GM21576 (cell line): ENCODE data around the gene LRRC73.
"Not testable (repeated sequence)": the region's sequence is repeated elsewhere in the genome, so short reads cannot be mapped to it uniquely, and the experiment has no call there.

ENCODE experiments used
- ATAC-seq: cut with Tn5 transposase; IDR thresholded peaks from one replicate; pipeline ENCODE4 v1.9.1; 2021; ENCODE audit warnings: mild to moderate bottlenecking, moderate library complexity; ENCODE audit not compliant: unreplicated experiment

The LRRC73 gene

DNA sequence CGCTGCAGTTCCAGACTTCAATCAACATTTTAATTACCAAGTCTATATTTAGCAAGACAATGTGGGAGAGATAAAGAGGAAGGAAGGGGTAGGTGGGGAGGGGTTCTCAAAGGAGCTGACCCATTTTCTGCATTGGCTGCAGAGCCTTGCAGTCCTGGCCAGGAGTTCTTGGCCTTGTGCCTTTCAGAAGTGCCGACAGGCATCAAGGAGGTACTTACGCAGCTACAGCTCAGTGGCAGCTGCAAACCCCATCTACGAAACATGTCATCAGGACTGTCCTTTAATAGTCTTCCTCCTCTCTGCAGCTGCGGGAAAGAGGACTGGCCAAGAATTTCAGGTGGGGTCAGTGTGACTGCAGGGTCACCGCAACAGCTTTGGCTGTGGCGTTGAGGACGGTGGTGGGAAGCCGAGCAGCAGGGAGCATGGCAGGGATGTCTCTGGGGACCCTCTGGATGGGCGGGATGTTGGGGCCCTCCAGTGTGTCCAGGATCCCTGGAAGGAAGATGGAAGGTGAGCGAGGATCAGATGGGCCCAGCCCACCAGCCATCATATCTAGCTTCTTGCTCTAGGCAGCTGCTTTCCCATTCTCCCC, 1.8 kb upstream of the LRRC73 start:
- no peak for ATAC-seq

DNA sequence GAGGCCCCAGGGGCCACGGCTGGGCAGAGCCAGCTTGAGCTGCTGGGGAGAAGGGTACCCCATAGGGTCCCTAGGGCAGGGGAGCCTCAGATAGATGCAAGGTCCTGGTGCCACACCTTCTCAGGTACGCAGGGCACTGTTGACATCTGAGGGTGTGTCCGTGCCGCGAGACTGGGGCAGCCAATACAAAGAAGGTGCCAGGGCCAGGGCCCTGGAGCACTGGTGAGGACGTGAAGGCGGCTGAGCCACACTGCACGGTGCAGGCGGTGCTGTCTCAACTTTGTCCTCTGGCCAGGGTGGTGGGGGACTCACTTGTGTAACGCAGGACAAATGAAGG, 649 bp upstream of the LRRC73 start:
- ATAC-seq = no peak

DNA sequence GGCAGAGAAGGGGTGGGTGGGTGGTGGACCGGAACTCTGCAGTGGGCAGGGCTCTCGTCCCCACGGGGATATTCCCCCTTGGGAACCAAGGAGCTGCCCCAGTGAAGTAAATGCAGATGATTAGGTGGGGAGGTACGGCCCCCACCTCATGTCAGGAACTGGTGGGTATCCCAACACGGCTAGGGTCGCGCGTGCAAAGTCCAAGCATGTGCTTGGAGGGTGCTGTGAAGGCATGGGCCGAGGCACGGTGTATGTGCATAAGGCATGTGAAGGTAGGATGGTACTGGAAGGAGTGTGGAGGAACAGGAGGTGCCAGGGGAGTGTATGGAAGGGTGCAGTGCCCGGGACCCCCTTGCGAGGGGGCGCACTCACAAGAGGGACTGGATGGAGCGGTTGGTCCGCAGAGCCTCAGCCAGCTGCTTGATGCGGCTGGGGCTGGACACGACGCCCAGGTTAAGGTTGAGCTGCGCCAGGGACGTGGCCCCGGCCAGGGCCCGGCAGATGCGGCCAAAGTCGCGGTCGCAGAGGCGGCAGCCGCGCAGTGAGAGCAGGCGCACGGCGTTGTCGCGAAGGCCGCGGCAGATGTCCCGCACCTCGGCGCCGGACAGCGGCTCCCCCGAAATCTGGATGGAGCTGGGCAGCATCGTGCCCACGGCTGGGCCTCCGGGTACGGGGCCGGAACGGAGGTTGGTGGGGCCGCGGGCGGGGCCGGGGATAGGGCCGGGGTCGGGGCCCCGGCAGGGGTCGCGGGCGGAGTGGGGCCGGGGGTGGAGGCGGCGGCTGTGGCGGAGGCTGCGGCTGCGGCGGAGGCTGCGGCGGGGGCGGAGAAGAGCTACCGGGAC, 783 bp downstream of the LRRC73 start:
- ATAC-seq = no peak

DNA sequence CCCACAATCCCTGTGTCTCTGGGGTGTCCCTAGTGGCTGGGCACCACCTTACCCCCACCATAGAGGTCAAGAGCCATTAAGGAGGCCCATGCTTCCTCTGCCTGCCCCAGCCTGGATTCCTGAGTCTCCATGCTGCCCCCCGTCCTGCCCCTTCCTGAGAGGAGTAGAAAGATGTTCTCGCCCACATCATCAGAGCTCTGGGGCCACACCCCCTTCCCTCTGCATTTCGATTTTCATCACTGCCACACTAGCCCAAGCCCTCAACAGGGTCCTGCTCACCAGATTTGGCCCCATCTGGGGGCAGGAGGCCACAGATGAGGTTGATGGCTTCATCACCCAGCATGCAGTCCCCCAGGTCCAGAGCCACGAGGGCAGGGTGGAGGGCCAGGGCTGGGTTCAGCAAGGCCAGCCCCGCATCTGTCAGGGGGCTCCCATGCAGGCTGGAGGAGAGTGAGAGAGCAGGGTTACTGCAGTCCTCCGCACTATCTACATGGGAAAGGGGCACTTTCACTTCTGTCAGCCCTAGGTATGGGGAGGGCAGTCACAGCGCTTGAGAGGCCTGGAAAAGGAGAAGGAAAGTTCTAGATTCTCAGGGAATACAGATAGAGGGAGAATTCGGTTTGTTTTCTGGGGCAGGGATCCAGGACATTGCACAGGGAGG, 1.5 kb downstream of the LRRC73 start:
- no peak for ATAC-seq

DNA sequence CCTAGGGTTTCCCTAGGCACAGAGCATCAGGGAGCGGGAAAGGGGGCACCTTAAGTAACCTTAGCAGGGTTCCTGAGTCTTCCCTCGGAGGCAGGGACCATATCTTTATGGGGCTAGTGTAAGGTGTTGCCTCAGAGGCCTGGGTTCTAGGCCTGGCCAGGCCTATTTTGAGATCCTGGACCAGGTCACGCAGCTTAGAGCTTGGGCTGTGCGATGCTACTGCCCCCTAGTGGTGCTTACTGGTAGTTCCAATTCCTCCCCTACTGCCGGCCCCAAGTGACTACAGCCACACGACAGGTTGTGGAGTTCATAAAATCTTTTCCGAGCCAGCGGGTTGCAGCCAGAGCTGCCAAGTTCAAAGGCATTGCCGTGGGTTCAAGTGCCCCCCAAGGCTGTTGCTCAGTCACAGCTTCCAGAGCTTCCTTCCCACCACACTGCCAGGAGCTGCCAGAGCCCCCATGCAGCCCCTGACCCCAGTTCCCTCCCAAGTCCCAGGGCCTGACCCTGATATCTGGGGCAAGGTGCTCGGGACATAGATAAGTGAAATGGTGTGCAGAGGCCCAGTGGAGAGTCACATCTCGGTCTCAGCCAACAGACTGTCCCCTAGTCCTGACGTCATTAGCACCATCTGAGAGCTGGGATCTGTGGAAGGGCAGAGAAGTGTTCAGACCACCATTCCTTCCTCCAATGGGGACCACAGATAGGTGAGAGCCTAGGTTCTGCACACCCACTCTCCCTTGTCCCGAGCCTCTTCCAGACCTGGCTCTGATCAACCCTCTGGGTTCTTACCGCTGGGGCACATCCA, 3.3 kb downstream of the LRRC73 start:
- peak; percentile 54 for ATAC-seq

DNA sequence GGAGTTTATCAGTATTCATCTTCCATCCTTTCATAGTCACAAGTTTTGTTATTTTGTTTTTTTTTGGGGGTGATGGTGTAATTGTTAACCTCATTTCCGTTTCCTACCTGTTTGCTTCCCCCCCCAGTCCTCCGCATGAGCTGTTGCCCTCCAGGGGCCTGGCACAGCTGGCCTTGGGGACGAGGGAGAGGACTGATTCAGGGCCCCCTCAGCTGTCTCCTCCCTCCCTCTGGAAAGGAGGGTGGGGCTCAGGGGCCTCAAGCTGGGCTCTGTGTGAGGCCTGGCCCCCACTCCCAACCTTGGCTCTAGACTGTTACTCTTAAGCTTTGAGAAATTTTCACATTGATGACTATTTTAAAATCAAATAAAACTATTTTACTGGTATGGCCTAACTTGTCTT, 4.0 kb downstream of the LRRC73 start:
- ATAC-seq = no peak

DNA sequence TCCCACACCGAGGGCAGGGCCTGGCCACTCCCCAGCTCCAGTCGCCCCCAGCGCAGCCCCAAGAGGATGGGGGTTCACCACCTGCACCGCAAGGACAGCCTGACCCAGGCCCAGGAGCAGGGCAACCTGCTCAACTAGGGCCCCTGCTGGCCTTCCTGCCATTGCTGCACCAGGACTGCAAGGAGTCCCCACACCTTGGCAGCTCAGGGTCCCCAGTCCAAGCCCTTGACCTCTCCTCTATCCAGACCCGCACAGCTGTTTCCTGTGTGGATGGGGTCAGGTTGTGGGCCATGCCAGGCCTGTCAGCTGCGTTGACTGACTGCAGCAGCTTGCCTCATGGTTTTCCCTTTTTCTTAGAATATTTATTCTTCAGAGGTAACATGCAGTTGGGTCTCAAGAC, 4.4 kb downstream of the LRRC73 start:
- no peak for ATAC-seq

DNA sequence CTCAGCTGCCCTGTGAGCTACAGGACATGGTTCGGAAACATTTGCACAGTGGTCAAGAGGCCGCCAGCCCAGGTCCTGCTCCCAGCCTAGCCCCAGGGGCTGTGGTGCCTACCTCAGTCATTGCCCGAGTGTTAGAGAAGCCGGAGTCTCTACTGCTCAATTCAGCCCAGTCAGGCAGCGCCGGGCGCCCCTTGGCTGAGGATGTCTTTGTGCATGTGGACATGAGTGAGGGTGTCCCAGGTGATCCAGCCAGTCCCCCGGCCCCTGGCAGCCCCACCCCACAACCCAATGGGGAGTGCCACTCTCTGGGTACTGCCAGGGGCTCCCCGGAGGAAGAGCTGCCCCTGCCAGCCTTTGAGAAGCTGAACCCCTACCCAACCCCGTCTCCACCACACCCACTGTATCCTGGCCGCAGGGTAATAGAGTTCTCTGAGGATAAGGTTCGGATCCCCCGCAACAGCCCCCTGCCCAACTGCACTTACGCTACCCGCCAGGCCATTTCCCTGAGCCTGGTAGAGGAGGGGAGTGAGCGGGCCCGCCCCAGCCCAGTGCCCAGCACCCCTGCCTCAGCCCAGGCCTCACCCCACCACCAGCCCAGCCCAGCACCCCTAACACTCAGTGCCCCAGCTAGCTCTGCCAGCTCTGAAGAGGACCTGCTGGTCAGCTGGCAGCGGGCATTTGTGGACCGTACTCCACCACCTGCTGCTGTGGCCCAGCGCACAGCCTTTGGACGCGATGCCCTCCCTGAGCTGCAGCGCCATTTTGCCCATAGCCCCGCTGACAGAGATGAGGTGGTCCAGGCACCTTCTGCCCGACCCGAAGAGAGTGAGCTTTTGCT, 5.2 kb downstream of the LRRC73 start:
- ATAC-seq = no peak

DNA sequence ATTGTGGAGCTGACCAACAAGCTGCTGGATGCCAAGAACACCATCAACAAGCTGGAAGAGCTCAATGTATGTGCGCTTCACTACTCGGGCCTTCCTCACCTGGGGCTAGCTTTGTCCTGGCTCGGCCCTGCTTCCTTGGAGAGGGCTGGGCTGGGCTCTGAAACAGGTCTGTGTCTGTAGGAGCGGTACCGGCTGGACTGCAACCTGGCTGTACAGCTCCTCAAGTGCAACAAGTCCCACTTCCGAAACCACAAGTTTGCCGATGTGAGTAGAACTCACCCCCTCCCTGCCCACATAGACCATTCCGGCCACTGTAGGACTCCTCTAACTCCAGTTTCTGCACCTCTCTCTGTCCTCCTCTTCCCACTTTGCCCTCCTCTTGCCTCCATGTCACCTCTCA, 6.7 kb downstream of the LRRC73 start:
- no peak for ATAC-seq

DNA sequence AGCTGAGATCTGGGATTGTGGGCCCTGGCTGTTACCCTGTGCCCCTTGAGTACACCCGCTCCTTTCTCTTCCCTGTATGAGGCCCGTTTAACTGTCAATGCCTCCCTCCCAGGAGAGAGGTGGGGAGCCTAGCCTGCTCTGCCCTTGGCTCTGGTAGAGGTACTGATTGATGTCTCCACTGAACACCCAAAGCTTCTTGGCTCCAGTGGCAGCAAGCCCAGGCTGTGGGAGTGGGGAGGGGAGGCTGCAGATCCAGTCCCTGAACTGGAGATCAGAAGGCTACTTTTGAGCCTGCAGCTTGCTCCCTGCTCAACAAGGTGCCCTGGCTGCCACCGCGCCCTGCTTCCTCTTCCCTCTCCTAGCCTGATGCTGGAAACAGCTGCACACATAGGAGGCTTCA, 7.5 kb downstream of the LRRC73 start:
- no peak for ATAC-seq

DNA sequence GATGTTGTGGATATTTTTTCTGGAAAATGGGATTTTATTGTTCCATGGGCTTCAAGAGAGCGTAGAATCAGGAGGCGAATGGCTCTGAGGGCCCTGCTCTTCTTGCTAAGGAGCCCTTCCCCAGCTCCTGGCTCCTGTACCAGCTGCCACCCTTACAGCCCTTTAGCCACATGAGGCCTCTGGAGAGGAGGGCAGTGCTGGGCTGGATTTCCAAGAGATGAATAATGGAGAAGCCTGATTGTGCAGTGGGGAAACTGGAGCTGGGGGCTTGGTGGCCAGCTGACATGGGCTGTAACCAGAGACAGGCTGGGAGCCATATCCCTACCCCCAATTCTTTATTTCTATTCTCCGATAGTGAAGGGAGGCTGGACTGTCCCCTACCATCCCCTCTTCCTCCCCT, 9.2 kb downstream of the LRRC73 start:
- ATAC-seq = no peak

DNA sequence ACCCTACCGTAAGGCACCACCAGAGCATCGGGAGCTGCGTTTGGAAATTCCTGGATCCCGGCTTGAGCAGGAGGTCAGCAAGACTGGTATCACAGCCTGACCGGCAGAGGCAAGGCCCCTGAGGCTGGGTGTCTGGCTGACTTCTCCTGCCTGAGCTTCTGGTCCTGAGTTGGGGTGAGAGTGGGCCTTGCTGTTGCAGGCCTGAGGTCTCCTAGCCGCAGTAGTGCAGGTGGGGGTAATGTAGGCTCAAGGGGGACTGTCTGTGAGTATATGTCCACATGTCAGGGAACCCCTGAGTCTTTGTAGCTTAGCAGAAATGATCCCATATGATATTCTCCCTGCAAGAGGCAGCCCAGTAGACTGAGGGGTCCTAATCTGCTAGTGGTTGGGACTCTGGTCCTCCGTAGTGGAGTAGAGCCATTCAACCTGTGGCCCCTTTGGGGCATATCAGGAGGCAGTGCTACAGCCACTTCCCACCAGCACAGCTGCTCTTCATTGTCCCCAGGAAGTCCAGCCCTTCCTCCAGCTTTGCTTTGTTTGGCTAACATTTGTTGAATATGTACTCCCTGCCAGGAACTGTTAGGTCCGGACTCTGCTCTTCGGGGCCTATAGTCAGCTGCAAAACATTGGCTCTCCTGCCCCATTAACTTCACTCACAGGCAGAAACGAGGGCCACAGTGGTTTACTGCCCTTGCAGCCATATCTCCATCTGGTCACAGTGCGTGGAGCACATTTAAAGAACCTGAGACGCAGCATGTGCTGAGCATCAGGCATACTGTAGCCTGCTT, 10.9 kb downstream of the LRRC73 start:
- ATAC-seq = no peak

DNA sequence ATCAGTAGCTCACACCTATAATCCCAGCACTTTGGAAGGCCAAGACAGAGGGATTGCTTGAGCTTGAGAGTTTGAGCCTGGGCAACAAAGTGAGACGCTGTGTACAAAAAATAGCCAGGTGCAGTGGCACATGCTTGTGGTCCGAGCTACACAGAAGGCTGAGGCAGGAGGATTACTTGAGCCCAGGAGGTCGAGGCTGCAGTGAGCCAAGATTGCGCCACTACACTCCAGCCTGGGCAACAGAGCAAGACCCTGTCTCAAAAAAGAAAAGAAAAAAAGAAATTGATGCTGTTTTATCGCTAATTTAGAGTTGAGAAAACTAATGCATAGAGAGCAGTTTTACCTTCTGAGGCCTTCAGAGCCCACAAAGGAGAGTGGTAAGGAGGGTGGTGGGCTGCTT, 11.9 kb downstream of the LRRC73 start:
- ATAC-seq = not testable (repeated sequence)

DNA sequence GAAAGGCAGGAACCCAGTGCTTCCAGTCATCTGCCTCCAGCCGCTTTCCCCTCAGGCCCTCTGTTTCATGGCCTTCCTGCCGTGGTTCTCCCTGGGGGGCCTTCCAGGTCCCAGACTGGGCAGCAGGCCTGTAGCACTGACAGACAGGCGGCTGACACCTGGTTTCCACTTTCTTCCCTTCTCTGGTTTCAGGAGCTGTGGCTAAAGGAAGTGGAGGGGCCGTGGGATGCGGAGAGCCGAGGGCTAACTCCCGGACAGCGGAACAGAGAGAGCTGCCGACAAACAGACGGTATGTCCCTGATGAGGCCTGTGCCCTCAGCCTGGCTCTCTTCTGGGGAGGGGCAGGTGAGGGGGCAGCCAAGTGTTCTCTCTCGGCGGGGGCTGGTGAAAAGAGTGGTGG, 12.5 kb downstream of the LRRC73 start:
- ATAC-seq = no peak

DNA sequence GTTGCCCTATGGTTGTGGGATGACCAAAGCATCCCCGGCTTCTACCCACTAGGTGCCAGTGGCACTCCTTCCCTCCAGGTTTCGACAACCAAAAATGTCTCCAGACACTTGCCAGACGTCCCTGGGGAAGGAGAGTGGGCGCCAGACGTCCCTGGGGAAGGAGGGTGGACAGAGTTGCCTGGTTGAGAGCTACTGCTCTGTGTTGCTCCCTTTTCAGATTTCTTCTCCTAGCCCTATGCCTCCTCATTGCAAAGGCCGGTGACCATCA, 13.1 kb downstream of the LRRC73 start:
- no peak for ATAC-seq

DNA sequence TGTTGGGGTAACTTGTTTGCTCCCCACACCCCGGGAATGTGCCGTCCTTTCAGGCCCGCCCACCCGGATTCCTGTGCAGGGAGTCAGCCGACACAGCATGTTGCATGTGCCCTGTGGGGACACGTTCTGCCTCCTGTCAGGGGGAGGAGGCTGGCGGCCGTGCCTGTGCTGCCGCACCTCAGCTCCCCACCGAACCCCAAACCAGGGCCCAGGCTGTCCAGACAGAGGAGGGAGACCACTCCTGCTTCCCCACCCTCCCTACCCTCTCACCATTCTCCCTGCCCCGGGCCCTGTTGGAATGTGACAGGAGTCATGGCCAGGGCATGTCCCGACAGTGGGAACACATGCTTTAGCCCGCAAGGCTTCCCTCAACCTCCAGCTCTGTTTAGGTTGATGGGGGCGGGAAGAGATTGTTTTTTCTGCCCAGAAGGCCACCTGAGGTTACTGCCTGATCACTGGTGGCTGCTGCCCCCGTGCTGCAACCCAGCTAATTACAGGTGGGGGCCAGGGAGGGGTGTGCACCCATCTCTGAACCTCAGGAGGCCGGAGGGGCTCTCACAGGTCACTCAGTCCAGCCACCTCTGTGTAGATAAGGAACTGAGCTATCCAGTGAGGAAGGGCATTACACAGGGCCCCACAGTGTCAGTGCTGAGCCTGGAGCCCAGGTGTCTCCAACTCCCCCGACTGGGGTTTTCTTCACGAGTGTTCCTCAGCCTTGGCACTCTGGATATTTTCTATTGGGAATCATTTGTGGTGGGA, 13.6 kb downstream of the LRRC73 start:
- ATAC-seq = no peak

DNA sequence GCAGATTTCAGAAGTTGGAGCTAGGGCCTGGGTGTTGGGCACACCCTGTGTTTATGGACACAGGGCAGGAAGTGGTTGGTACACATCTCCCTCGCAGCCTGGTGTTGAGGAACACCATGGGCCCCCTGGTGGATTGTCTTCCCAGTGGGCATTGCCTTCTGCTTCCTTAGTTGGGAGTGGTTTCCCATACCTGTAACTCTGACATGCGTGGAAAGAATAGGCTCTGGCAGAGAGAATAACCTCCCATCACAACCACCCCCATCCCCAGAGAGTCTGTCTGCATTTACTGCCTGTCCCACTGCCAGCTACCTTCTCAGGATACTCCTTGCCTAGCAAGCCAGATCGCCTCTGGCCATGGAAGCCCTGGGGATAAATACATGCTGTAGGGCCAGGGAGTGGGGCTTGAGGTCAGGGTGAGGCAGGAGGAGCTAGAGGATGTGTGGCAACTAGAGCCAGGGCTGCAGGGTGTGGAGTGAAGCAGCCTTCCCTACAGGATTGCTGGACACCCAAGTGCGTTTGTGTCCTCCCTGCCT, 14.7 kb downstream of the LRRC73 start:
- ATAC-seq = no peak

DNA sequence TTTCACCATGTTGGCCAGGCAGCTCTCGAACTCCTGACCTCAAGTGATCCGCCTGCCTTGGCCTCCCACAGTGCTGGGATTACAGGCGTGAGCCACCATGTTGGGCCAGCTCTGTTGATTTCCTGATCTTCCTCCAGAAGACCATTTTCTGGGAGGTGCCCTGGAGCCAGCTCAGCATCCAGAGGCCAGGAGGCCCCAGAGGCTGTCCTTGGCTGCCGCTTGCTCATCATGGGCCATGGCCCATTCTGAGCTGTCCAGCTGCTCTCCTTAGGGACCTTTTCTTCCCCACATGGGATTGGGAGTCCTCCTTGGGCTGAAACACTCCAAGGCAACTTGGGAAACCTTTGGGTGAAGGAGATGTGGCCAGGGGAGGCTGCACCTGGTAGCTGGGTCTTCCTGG, 15.4 kb downstream of the LRRC73 start:
- ATAC-seq = no peak

DNA sequence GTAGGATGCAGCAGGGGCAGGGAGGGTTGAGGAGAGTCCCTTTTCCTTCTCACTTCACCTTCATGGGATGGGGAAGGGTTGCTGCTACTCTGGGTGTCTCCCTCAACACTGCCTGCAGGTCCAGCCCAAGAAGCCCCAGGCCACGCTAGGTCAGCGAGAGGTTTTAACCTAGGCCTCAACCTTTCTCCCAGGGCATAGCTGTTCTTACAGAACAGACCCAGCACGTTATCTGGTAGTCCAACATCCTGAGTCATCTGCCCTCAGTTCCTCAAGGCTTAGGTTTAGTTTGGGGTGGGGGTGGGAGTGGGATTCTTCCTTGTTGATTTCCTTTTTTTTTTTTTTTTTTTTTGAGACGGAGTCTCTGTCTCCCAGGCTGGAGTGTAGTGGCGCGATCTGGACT, 15.8 kb downstream of the LRRC73 start:
- ATAC-seq = no peak
